Neutrophil (primary cell): Measurements from ENCODE around the gene KLF13.

Experiments used
- H3K27ac ChIP-seq: fragments of 200-600 bp; sonication (generic); 2 replicates; pipeline ENCODE4 v1.5.1; 2016; ENCODE audit warnings: mild to moderate bottlenecking, moderate library complexity
- H3K27me3 ChIP-seq: fragments of 200-600 bp; sonication (generic); 2 replicates; pipeline ENCODE4 v1.6.0; 2016; ENCODE audit warnings: mild to moderate bottlenecking
- H3K36me3 ChIP-seq: fragments of 200-600 bp; sonication (generic); 2 replicates; pipeline ENCODE4 v1.5.1; 2017
- H3K4me1 ChIP-seq, 2 experiments: fragments of 200-600 bp in 1 of 2; sonication (generic) in 1 of 2; 1 replicate in 1 of 2; 2 replicates in 1 of 2; pipeline versions ENCODE4 v1.5.1 to v1.6.1; 2013 to 2016; ENCODE audit warnings: low read depth in 1 of 2, low read length in 1 of 2, mild to moderate bottlenecking in 1 of 2, moderate library complexity in 1 of 2; ENCODE audit not compliant: control insufficient read depth in 1 of 2, insufficient read depth in 1 of 2
- H3K4me3 ChIP-seq, 2 experiments: fragments of 200-600 bp in 1 of 2; sonication (generic) in 1 of 2; 1 replicate in 1 of 2; 2 replicates in 1 of 2; pipeline ENCODE4 v1.5.1; 2013 to 2016; ENCODE audit warnings: low read depth in 1 of 2, low read length in 1 of 2, mild to moderate bottlenecking in 1 of 2, moderate library complexity in 1 of 2
- H3K9me3 ChIP-seq: fragments of 200-600 bp; sonication (generic); 2 replicates; pipeline ENCODE4 v1.5.1; 2016
- CTCF ChIP-seq: fragments of 200-600 bp; sonication (generic); IDR thresholded peaks from 2 replicates; pipeline ENCODE4 v1.5.1; 2016; ENCODE audit warnings: antibody characterized with exemption

KLF13 gene

DNA sequence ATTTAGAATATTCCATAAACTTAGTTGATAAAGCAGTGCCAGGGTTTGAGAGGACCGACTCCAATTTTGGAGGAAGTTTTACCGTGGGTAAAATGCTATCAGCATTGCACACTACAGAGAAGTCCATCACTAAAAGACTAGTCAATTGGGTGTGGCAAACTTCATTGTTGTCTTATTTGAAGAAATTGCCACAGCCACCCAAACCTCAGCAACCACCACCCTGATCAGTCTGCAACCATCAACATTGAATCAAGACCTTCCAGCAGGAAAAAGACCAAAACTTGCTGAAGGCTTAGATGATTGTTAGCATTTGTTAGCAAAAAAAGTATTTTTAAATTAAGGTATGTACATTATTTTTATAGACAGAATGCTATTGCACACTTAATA, 60.5 kb downstream of the KLF13 start:
- H3K27ac ChIP-seq, result no peak overlapping the region
- H3K9me3 ChIP-seq, result no peaks in the 10 kb centered on the region
- TF ChIP-seq CTCF, result no peak
- peaks cover 39% of the 10 kb centered on the region for H3K27me3 ChIP-seq
- H3K36me3 ChIP-seq, result peaks cover under 1% of the 10 kb centered on the region
- H3K4me3 ChIP-seq, result no peak overlapping the region
- peaks cover under 1 to 8% of the 10 kb centered on the region in 2 experiments for H3K4me1 ChIP-seq

DNA sequence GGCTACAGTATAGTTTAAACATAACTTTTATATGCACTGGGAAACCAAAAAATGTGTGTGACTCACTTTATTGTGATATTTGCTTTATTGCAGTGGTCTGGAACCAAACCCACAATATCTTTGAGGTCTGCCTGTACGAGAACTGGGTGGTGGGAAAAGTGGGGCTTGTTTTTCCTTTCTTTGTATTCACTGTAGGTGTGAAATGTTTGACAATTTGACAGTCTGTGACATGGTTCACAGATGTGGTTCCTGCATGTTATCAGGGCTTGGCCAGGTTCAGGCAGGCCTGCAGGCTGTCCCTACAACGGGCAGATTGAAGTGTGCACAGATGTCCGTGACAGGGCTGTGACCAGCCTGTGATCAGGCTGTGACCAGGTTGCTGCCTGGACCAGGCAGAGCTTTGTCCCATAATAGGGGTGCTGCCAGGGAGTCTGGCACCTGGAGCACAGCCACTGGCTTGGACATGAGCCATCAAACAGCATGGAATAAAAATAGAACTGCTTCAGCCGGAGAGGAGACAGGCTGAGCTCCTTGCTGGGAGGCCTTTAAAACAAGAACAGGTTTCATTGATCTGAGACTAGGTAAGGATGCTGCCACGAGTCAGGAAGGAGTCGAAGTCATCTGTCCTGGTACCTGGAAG, 61.0 kb downstream of the KLF13 start:
- Histone ChIP-seq H3K9me3 (no peaks in the 10 kb centered on the region), H3K4me3 (no peak overlapping the region), H3K27me3 (peaks cover 45% of the 10 kb centered on the region), H3K36me3 (no peaks in the 10 kb centered on the region), H3K4me1 (peaks cover 5 to 13% of the 10 kb centered on the region in 2 experiments), H3K27ac (no peak overlapping the region)
- no peak for TF ChIP-seq CTCF

GRCh38 chr15:31389576-31389975, 62.9 kb downstream of the KLF13 start:
- Histone ChIP-seq H3K4me1 (peaks cover 9 to 22% of the 10 kb centered on the region in 2 experiments), H3K27me3 (peaks cover 64% of the 10 kb centered on the region), H3K36me3 (no peaks in the 10 kb centered on the region), H3K9me3 (no peaks in the 10 kb centered on the region), H3K27ac (no peak overlapping the region), H3K4me3 (no peak overlapping the region)
- no peak for TF ChIP-seq CTCF

DNA sequence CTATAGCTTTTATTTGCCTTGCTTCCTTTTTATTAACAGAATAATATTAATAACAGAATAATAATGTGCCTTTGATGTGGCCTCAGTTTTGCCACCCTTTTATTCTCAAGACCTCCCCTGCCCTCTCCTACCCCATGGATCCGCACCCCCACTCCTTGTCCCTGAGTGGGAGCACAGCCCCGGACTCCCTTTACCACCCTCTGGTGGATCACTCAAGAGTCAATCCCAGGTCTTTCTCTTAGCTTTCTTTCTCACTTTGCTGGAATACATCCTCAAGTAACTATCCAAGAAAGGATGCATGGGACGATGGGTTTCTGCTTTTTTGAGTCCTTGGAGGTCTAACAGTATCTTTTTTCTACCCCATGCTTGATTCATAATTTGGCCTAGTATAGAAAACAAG, 63.4 kb downstream of the KLF13 start:
- Histone ChIP-seq H3K27ac (no peak overlapping the region), H3K27me3 (peaks cover 69% of the 10 kb centered on the region), H3K9me3 (no peaks in the 10 kb centered on the region), H3K4me3 (no peak overlapping the region), H3K36me3 (no peaks in the 10 kb centered on the region), H3K4me1 (peaks cover 9 to 22% of the 10 kb centered on the region in 2 experiments)
- no peak for TF ChIP-seq CTCF

GRCh38 chr15:31390777-31391486, 64.3 kb downstream of the KLF13 start:
- Histone ChIP-seq H3K9me3 (no peaks in the 10 kb centered on the region), H3K27ac (no peak overlapping the region), H3K4me3 (no peak overlapping the region), H3K4me1 (peaks cover 9 to 22% of the 10 kb centered on the region in 2 experiments), H3K27me3 (peaks cover 78% of the 10 kb centered on the region), H3K36me3 (no peaks in the 10 kb centered on the region)
- TF ChIP-seq CTCF, result no peak
